ENCODE data around the gene NOVA1. TPM values are rescaled to one million over a fixed set of nuclear protein-coding genes. Genes with fewer than 3 reads are reported as not detected.

The NOVA1 gene
- total and polyA plus RNA-seq, 2 of the 13 experiments (the other 11 are each of a cell fraction or from before 2014, with no cell fraction given), result 0.13 TPM

GRCh38 chr14:26401179-26401968, 196.5 kb downstream of the NOVA1 start:
- no peak overlapping the region for H3K4me2 ChIP-seq (ENCODE audit: low read depth, low read length)
- DNase-seq (ENCODE audit: low spot score) (no peak), ATAC-seq (peak; percentile 85), FAIRE-seq (no peak)
- no peaks in the 10 kb centered on the region for H4K20me1 ChIP-seq (ENCODE audit: insufficient read depth, low read length)
- TF ChIP-seq ZNF33B (CRISPR knock-in tag; IDR thresholded peaks at IDR 0.05) (no peak), TBX3 (IDR thresholded peaks at IDR 0.05; ENCODE audit: borderline replicate concordance) (0 out of 2 replicates have a peak, but pooled peaks have one; percentile 11), YEATS2 (CRISPR knock-in tag; IDR thresholded peaks at IDR 0.05; ENCODE audit: borderline replicate concordance) (no peak), DPF2 (CRISPR knock-in tag; IDR thresholded peaks at IDR 0.05; ENCODE audit: borderline replicate concordance, low read depth) (no peak), MNT (IDR thresholded peaks at IDR 0.05) (peak; percentile 46; the same call in 1 of the 2 replicates), TCF7L2 (IDR thresholded peaks at IDR 0.05; ENCODE audit: low read depth, low read length) (no peak), ZNF782 (CRISPR knock-in tag; IDR thresholded peaks at IDR 0.05; ENCODE audit: borderline replicate concordance) (no peak), CEBPB (IDR thresholded peaks at IDR 0.05; ENCODE audit: borderline replicate concordance, low read depth, low read length) (peak; percentile 97), TFDP2 (CRISPR knock-in tag; IDR thresholded peaks at IDR 0.05) (no peak), CEBPG (CRISPR knock-in tag; IDR thresholded peaks at IDR 0.05) (peak; percentile 76), ZNF232 (CRISPR knock-in tag; IDR thresholded peaks at IDR 0.05; ENCODE audit: borderline replicate concordance) (no peak), MAFK (conservative IDR thresholded peaks at IDR 0.05 in 1 of 2, IDR thresholded peaks at IDR 0.05 in 1 of 2; ENCODE audit: low read length in 2 of 2) (0 out of 4 replicates have a peak, but pooled peaks of 1 of the 2 experiments have one; percentile 23)
- TF ChIP-seq, protein P1, sequence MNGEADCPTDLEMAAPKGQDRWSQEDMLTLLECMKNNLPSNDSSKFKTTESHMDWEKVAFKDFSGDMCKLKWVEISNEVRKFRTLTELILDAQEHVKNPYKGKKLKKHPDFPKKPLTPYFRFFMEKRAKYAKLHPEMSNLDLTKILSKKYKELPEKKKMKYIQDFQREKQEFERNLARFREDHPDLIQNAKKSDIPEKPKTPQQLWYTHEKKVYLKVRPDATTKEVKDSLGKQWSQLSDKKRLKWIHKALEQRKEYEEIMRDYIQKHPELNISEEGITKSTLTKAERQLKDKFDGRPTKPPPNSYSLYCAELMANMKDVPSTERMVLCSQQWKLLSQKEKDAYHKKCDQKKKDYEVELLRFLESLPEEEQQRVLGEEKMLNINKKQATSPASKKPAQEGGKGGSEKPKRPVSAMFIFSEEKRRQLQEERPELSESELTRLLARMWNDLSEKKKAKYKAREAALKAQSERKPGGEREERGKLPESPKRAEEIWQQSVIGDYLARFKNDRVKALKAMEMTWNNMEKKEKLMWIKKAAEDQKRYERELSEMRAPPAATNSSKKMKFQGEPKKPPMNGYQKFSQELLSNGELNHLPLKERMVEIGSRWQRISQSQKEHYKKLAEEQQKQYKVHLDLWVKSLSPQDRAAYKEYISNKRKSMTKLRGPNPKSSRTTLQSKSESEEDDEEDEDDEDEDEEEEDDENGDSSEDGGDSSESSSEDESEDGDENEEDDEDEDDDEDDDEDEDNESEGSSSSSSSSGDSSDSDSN (CRISPR knock-in tag; IDR thresholded peaks at IDR 0.05), result no peak
- no peaks in the 10 kb centered on the region for H3K36me3 ChIP-seq (replicated peaks in 1 of 2; ENCODE audit: control insufficient read depth in 1 of 2, insufficient read depth in 2 of 2, low read length in 2 of 2)
- peaks cover 93% of the 10 kb centered on the region for H3K9me3 ChIP-seq (ENCODE audit: low read length)
- ChIA-PET POLR2A (no interaction called here), CTCF (ENCODE audit: low intra/inter-chr PET ratio, low total read pairs) (no interaction called here)
- in situ Hi-C loops (cut with HindIII; ENCODE audit: extremely low pct_ligation_motif_present, low pct_unique_long_range_greater_than_20kb), result no loop called here
- BruUV-seq (replicated peaks), result no TSS peak
- no peak overlapping the region for H3K27ac ChIP-seq (ENCODE audit: extremely low read length, insufficient read depth, low read length)
- WGBS (ENCODE audit: low lambda C conversion rate), result 4% methylated on average over 11 of the region's 11 CpGs
- intact Hi-C loops (cut with micrococcal nuclease; ENCODE audit: unreplicated experiment), result no loop called here
- H3K79me2 ChIP-seq (ENCODE audit: insufficient read depth, low read length), result no peaks in the 10 kb centered on the region
- no peak overlapping the region for H2AFZ ChIP-seq (ENCODE audit: low read length)
- H3K4me1 ChIP-seq (ENCODE audit: insufficient read depth, low read length), result no peaks in the 10 kb centered on the region
- H3K9ac ChIP-seq (ENCODE audit: insufficient read depth, low read depth, low read length), result no peak overlapping the region
- no peaks in the 10 kb centered on the region for H3K27me3 ChIP-seq (ENCODE audit: control insufficient read depth in 1 of 2, insufficient read depth in 2 of 2, low read length in 2 of 2)
- H3K4me3 ChIP-seq (replicated peaks in 1 of 3; ENCODE audit: insufficient read depth in 1 of 3, low read depth in 2 of 3, low read length in 3 of 3), result no peak overlapping the region
